NCI-H1417 (cell line): ENCODE results near the gene PTPN3.
A peak's percentile ranks its signal among the peaks of the same experiment; 100 is the strongest.

Source experiments
- DNase-seq, 3 experiments: peaks; one replicate each; lab custom pipeline; 2025; lab: John Stamatoyannopoulos, UW

Gene PTPN3

GRCh38 chr9:109477258-109478050, 20.7 kb downstream of the PTPN3 start:
- peak; percentile 71 to 86 (median 79) for DNase-seq

GRCh38 chr9:109476642-109477257, 21.4 kb downstream of the PTPN3 start:
- DNase-seq: peak in 1 of 3 experiments; percentile 54

- peak in 1 of 3 experiments; percentile 44 for DNase-seq
Observed at GRCh38 chr9:109475526-109475925, 22.6 kb downstream of the PTPN3 start.

GRCh38 chr9:109474944-109475343, 23.2 kb downstream of the PTPN3 start:
- no peak for DNase-seq

- DNase-seq: peak in 1 of 3 experiments; percentile 51
Observed at GRCh38 chr9:109474170-109474569, 23.9 kb downstream of the PTPN3 start.

- DNase-seq: no peak
Observed at GRCh38 chr9:109473329-109473728, 24.8 kb downstream of the PTPN3 start.

GRCh38 chr9:109471475-109472393, 26.4 kb downstream of the PTPN3 start:
- DNase-seq: no peak

GRCh38 chr9:109469646-109470358, 28.3 kb downstream of the PTPN3 start:
- DNase-seq: peak; percentile 52 to 88 (median 64)

- DNase-seq: no peak
Observed at GRCh38 chr9:109468927-109469326, 29.2 kb downstream of the PTPN3 start.

- DNase-seq: peak in 1 of 3 experiments; percentile 53
Observed at GRCh38 chr9:109467936-109468335, 30.2 kb downstream of the PTPN3 start.

- DNase-seq: peak in 1 of 3 experiments; percentile 7
Observed at GRCh38 chr9:109466623-109467590, 31.2 kb downstream of the PTPN3 start.

- no peak for DNase-seq
Observed at GRCh38 chr9:109463924-109464625, 34.0 kb downstream of the PTPN3 start.

GRCh38 chr9:109460576-109460975, 37.5 kb downstream of the PTPN3 start:
- no peak for DNase-seq

- DNase-seq: no peak
Observed at GRCh38 chr9:109459423-109459822, 38.7 kb downstream of the PTPN3 start.

GRCh38 chr9:109458453-109459211, 39.5 kb downstream of the PTPN3 start:
- no peak for DNase-seq

GRCh38 chr9:109456811-109457210, 41.3 kb downstream of the PTPN3 start:
- no peak for DNase-seq

- no peak for DNase-seq
Observed at GRCh38 chr9:109455861-109456260, 42.2 kb downstream of the PTPN3 start.

GRCh38 chr9:109455391-109455790, 42.7 kb downstream of the PTPN3 start:
- no peak for DNase-seq

GRCh38 chr9:109454601-109455155, 43.4 kb downstream of the PTPN3 start:
- DNase-seq: no peak
